NCI-H2029 (cell line): ENCODE data around the gene TNRC6C.
"Not testable (repeated sequence)": the region's sequence is repeated elsewhere in the genome, so short reads cannot be mapped to it uniquely, and the experiment has no call there.

Source experiments
- DNase-seq: peaks from one replicate; lab custom pipeline; 2025; lab: John Stamatoyannopoulos, UW

The TNRC6C gene

GRCh38 chr17:78127239-78127887 is 168.9 kb downstream of the TNRC6C start:
- DNase-seq, result no peak

- no peak for DNase-seq
These were observed 169.5 kb downstream of the TNRC6C start for GRCh38 chr17:78127888-78128550.

GRCh38 chr17:78128551-78129350 is 170.2 kb downstream of the TNRC6C start, which contains the start of gene TMC6:
Gene TMC6 (minus strand): TSS chr17:78128755. CDS start chr17:78126832, 1,923 bp downstream.
- no peak for DNase-seq

GRCh38 chr17:78129351-78130089 is 171.0 kb downstream of the TNRC6C start:
- DNase-seq, result no peak

DNA sequence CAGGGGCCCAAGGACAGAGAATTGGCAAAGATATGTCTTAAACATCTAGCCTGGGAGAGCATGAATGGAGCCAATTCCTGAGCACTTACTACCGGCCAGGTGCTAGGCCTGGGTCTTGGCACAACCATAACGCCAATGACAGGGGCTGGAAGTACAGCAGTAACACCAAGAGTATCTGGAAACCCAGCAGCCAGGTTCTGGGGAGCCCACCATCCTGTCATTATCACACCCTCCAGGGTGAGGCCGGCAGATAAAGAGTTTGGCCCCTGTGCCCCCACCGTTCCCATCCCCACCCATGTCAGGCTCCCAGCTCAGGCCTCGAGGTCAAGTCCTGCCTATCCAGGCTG is 171.6 kb downstream of the TNRC6C start:
- DNase-seq, result no peak

DNA sequence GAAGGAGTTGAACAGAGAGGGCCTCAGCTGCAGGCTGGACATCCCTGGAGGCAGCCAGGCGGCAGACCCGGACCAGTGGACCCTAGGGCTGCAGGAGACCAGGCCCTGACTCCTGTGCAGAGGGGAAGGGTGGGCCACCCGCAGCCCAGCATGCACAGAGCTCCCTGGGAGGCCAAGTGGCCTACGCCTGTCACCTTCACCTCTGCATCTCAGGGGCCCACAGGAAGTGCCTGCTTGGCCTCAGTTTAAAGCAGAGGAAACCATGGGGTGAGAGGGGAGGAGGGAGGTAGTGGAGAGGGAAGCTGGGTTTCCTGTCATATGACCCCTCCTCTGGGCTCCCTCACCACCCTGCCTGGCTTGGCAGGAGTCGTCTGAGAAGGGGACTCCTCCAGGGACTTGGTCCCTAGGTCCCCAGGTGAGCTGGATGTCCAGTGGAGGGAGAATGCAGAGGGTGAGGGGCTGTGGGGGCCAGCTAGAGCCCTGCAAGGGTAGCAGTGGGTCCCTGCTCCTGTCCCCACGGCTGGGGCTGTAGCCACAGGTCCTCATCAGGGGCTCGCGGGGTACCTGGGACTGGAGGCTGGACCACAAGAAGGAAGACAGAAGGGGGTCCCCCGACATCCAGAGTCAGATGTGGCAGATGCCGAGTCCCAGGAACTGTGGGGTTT is 172.1 kb downstream of the TNRC6C start, which contains the start of gene TMC8:
TSS of gene TMC8 (plus strand) at position 335 of the 665 bp plus-strand sequence. CDS start 818 bp downstream, outside the sequence.
- no peak for DNase-seq

DNA sequence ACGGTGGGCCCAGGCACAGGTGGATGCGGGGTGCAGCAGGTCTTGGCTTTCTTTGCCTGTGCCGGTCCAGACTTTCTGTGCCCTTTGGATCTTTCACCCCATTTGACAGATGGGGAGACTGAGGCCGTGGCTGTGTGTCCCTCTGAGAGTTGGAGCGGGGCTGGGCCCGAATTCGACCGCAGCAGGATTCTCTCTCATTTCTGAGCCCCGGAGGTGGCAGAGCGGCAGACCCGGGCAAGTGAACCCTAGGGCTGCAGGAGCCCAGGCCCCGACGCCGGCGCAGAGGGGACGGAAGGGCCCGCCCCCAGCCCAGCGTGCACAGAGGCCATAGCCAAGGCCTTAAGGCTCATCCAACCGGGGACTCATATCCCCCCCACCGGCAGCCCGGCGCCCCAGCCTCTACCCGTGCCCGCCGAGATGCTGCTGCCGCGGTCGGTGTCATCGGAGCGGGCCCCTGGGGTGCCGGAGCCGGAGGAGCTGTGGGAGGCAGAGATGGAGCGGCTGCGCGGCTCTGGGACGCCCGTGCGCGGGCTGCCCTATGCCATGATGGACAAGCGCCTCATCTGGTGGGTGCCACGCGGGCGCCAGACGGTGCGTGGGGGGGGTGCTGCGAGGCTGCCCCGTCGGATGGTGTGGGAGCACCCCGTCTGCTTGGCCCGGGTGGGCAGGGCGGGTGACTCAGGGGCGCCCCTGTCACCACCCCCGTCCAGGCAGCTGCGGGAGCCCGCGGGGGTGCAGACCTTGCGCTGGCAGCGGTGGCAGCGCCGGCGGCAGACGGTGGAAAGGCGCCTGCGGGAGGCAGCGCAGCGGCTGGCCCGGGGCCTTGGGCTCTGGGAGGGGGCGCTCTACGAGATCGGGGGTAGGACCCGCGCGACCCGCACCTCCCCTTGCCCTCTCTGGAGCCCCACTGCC is 172.9 kb downstream of the TNRC6C start:
- DNase-seq, result no peak

DNA sequence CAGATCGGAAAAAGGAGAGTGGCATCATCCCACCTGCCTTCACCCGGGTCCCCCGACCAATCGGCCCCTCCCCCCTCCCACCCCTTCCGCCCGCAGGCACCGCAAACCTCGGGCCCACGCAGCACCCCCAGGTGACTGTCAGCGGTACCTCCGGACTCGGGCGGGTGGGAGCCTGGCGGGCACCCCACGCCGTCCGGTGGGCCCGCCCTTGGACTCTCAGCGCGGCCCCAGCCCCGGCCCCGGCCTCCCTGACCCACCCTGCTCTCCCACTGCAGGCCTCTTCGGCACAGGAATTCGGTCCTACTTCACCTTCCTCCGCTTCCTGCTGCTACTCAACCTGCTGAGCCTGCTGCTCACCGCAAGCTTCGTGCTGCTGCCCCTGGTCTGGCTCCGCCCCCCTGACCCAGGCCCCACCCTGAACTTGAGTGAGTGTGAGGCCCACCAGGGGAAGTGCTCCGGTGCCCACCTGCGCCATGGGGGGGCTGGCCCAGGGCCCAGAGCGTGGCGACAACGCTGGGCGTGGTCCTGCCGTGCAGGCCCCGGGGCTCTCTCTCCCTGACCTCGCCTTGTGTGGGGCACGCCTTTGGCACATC is 173.7 kb downstream of the TNRC6C start:
- DNase-seq, result no peak

- DNase-seq, result no peak
These were observed 174.3 kb downstream of the TNRC6C start for GRCh38 chr17:78132767-78133178.

DNA sequence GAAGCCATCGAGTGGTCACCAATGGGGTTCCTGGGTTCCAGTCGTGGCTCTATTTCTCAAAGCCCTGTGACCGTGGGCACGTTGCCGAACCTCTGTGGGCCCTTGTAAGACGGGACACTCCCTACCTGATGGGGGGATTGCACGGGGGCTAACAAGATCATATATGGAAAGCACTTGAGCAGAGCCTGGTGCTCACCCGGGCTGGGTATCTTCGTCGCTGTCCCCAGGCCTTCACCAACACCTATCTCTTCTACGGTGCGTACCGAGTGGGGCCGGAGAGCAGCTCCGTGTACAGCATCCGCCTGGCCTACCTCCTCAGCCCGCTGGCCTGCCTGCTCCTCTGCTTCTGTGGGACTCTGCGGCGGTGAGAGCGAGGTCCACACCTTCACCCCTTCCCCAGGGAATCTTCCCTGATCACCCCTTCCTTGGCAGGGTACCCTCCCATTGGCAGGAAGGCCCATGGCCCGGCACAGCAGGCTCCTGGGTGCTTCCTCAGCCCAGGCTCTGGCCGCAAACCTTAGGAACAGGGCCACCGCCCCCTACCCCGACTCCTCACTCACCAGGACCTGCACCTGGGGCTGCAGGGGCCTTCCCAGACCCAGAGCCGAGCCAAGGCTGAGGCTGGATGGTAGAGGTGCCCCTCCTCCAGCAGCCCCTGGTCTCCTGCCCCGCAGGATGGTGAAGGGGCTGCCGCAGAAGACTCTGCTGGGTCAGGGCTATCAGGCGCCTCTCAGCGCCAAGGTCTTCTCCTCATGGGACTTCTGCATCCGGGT is 174.9 kb downstream of the TNRC6C start:
- DNase-seq, result no peak

DNA sequence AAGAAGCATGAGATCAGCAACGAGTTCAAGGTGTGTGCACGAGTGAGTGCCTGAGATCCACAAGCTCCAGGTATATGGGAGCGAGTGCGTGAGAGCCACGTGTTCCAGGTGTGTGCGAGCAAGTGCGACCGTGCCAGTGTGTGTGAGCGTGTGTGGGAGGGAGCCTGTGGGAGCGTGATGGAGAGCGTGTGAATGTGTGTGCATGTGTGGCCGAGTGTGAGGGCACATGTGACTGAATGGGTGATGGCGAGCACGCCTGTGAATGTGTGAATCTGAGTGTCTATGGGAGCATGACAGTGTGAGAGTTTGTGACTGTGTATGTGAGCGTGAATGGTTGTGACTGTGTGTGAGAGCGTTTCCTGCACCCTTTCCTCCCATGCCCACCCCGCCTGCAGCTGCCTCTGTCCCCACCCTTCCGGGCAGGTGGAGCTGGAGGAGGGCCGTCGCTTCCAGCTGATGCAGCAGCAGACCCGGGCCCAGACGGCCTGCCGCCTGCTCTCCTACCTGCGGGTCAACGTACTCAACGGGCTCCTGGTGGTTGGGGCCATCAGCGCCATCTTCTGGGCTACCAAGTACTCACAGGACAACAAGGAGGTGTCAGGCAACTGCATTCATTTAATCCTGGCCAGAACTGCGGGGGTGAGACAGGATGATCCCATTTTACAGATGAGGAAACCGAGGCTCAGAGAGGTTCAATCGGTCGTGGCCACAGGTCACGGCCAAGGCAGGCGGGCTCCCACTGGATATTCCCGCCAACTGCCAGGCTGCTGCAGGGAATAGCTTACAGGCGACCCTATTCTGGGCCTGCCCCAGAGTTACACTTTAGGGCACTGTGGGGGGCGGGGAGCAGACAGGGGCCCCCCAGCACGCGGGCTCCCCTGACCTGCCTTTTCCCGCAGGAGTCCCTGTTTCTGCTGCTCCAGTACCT is 175.7 kb downstream of the TNRC6C start:
- DNase-seq, result peak; percentile 34

- DNase-seq, result no peak
These were observed 176.4 kb downstream of the TNRC6C start for GRCh38 chr17:78134899-78135385.

DNA sequence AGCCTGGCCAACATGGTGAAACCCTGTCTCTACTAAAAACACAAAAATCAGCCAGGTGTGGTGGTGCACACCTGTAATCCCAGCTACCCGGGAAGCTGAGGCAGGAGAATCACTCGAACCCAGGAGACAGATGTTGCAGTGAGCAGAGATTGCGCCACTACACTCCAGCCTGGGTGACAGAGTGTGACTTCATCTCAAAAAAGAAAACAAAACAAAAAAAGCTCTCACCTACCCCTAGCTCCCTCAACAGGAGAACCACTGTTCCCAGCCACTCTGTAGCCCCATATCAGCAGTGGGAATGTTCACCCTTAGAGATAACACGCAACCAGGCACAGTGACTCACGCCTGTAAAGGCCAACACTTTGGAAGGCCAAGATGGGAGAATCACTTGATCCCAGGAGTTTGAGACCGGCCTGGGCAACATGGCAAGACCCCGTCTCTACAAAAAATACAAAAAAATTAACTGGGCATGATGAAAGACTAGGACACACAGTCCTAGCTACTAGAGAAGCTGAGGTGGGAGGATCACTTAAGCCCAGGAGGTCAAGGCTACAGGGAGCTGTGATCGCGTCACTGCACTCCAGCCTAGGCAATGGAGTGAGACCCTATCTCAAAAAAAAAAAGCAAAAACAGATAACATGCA is 177.5 kb downstream of the TNRC6C start:
- no peak for DNase-seq

- no peak for DNase-seq
These were observed 179.1 kb downstream of the TNRC6C start for GRCh38 chr17:78137392-78138203.

DNA sequence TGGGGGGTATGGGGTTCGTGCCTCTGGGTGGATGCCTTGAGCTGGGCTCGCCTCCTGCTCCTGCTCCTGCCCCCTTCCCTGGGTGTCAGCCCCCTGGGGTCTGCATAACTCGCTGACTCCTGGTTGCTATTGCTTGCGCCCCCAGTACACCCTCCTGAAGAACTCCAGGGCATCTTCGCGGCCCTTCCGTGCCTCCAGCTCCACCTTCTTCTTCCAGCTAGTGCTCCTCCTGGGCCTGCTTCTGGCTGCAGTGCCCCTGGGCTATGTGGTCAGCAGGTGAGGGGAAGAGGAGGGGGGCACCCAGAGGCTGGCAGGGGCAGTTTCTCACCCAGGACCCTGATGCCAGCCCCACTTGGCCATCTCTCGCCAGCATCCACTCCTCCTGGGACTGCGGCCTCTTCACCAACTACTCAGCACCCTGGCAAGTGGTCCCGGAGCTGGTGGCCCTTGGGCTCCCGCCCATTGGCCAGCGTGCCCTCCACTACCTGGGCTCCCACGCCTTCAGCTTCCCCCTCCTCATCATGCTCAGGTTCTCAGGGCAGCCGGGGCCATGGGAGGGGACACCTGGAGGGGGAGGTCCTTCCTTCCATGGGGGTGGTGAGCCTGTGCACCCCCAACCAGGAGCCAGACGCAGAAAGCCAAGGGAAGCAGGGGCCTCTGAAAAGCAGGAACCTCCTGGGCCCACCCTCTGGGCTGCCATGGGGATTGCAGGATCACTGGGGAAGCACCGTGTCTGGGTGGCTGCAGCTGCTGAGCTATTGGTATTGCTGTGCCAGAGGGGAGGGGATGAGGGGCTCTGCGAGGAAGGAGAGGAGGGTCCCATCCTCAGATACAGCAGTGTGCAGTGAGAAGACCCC is 179.9 kb downstream of the TNRC6C start:
- DNase-seq, result no peak

DNA sequence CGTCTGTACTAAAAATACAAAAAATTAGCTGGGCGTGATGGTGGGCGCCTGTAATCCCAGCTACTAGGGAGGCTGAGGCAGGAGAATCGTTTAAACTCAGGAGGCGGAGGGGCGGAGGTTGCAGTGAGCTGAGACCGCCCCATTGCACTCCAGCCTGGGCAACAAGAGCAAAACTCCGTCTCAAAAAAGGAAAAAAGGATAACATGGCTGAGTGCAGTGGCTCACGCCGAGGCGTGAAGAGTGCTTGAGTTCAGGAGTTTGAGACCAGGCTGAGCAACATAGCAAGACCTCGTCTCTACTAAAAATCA is 181.3 kb downstream of the TNRC6C start:
- DNase-seq, result not testable (repeated sequence)
